ENCODE results near the gene MAGI1.

MAGI1 gene

GRCh38 chr3:66082679-66083078, 44.0 kb upstream of the MAGI1 start:
- Histone ChIP-seq H3K4me1 (ENCODE audit: insufficient read depth, low read length, poor library complexity, severe bottlenecking) (no peaks in the 10 kb centered on the region), H3K79me2 (ENCODE audit: insufficient read depth, low read length) (no peaks in the 10 kb centered on the region), H3K4me3 (ENCODE audit: low read length, poor library complexity, severe bottlenecking) (no peak overlapping the region), H3K27me3 (ENCODE audit: insufficient read depth, low read length, poor library complexity, severe bottlenecking) (no peaks in the 10 kb centered on the region), H2AFZ (ENCODE audit: low read length) (no peak overlapping the region), H4K20me1 (ENCODE audit: insufficient read depth, low read length, poor library complexity, severe bottlenecking) (no peaks in the 10 kb centered on the region), H3K9me3 (ENCODE audit: insufficient read depth, low read depth, low read length) (no peaks in the 10 kb centered on the region), H3K36me3 (ENCODE audit: insufficient read depth, low read length) (no peaks in the 10 kb centered on the region), H3K9me2 (replicated peaks; ENCODE audit: low read depth, low read length) (no peaks in the 10 kb centered on the region), H3K9ac (ENCODE audit: low read depth, low read length, poor library complexity, severe bottlenecking) (no peak overlapping the region), H3K4me2 (ENCODE audit: low read depth, low read length, poor library complexity, severe bottlenecking) (no peak overlapping the region), H3F3A (ENCODE audit: low read depth) (no peaks in the 10 kb centered on the region)
- TF ChIP-seq, protein P1, sequence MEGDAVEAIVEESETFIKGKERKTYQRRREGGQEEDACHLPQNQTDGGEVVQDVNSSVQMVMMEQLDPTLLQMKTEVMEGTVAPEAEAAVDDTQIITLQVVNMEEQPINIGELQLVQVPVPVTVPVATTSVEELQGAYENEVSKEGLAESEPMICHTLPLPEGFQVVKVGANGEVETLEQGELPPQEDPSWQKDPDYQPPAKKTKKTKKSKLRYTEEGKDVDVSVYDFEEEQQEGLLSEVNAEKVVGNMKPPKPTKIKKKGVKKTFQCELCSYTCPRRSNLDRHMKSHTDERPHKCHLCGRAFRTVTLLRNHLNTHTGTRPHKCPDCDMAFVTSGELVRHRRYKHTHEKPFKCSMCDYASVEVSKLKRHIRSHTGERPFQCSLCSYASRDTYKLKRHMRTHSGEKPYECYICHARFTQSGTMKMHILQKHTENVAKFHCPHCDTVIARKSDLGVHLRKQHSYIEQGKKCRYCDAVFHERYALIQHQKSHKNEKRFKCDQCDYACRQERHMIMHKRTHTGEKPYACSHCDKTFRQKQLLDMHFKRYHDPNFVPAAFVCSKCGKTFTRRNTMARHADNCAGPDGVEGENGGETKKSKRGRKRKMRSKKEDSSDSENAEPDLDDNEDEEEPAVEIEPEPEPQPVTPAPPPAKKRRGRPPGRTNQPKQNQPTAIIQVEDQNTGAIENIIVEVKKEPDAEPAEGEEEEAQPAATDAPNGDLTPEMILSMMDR (conservative IDR thresholded peaks at IDR 0.05; ENCODE audit: low read length), result no peak
- no peak for TF ChIP-seq EZH2phosphoT487 (IDR thresholded peaks at IDR 0.05; ENCODE audit: borderline replicate concordance)

DNA sequence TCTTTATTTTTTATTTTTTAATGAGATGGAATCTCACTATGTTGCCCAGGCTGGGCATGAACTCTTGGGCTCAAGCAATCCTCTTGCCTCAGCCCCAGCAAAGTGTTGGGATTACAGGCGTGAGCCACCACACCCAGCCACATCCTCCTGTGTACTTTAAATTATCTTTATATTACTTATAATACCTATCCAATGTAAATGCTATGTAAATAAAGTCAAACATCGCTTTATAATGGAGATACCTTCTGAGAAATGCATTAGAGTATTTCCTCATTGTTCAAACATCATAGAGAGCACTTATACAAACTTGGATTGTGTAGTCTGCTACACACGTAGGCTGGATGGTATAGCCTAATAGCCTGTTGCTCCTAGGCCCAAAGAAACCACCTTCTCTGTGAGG, 41.4 kb upstream of the MAGI1 start:
- no peak overlapping the region for H3K9ac ChIP-seq (ENCODE audit: low read depth, low read length, poor library complexity, severe bottlenecking)
- no peaks in the 10 kb centered on the region for H3K4me1 ChIP-seq (ENCODE audit: insufficient read depth, low read length, poor library complexity, severe bottlenecking)
- H2AFZ ChIP-seq (ENCODE audit: low read length), result no peak overlapping the region
- H3K36me3 ChIP-seq (ENCODE audit: insufficient read depth, low read length), result no peaks in the 10 kb centered on the region
- H3K9me3 ChIP-seq (ENCODE audit: insufficient read depth, low read depth, low read length), result no peaks in the 10 kb centered on the region
- no peaks in the 10 kb centered on the region for H3F3A ChIP-seq (ENCODE audit: low read depth)
- no peaks in the 10 kb centered on the region for H3K9me2 ChIP-seq (replicated peaks; ENCODE audit: low read depth, low read length)
- H3K79me2 ChIP-seq (ENCODE audit: insufficient read depth, low read length), result no peaks in the 10 kb centered on the region
- TF ChIP-seq, protein P1 (conservative IDR thresholded peaks at IDR 0.05; ENCODE audit: low read length), result no peak
- no peak for TF ChIP-seq EZH2phosphoT487 (IDR thresholded peaks at IDR 0.05; ENCODE audit: borderline replicate concordance)
- no peaks in the 10 kb centered on the region for H4K20me1 ChIP-seq (ENCODE audit: insufficient read depth, low read length, poor library complexity, severe bottlenecking)
- no peaks in the 10 kb centered on the region for H3K27me3 ChIP-seq (ENCODE audit: insufficient read depth, low read length, poor library complexity, severe bottlenecking)
- H3K4me2 ChIP-seq (ENCODE audit: low read depth, low read length, poor library complexity, severe bottlenecking), result no peak overlapping the region
- no peak overlapping the region for H3K4me3 ChIP-seq (ENCODE audit: low read length, poor library complexity, severe bottlenecking)

DNA sequence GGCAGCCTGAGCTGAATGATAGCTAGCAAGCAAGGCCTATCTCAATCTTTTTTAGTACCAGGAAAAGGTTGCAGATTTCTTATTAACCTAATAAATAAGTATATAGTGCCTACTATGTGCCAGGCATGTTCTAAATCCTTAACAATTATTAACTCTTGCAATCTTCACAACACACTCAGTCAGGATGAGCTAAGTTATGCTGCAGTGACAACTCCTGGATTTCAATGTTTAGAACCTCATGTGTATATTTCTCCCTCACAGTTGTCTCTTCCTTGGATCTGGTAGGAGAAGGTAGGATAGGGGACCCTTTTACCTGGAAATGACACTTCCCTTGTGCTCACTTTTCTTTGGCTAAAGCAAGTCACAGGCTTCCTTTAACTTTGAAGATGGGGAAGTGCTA, 39.3 kb upstream of the MAGI1 start:
- no peaks in the 10 kb centered on the region for H3K9me3 ChIP-seq (ENCODE audit: insufficient read depth, low read depth, low read length)
- no peaks in the 10 kb centered on the region for H3K36me3 ChIP-seq (ENCODE audit: insufficient read depth, low read length)
- H3K4me2 ChIP-seq (ENCODE audit: low read depth, low read length, poor library complexity, severe bottlenecking), result no peak overlapping the region
- no peaks in the 10 kb centered on the region for H3K27me3 ChIP-seq (ENCODE audit: insufficient read depth, low read length, poor library complexity, severe bottlenecking)
- H4K20me1 ChIP-seq (ENCODE audit: insufficient read depth, low read length, poor library complexity, severe bottlenecking), result no peaks in the 10 kb centered on the region
- no peaks in the 10 kb centered on the region for H3K4me1 ChIP-seq (ENCODE audit: insufficient read depth, low read length, poor library complexity, severe bottlenecking)
- no peaks in the 10 kb centered on the region for H3K79me2 ChIP-seq (ENCODE audit: insufficient read depth, low read length)
- H3K9me2 ChIP-seq (replicated peaks; ENCODE audit: low read depth, low read length), result no peaks in the 10 kb centered on the region
- TF ChIP-seq, protein P1 (conservative IDR thresholded peaks at IDR 0.05; ENCODE audit: low read length), result no peak
- no peak for TF ChIP-seq EZH2phosphoT487 (IDR thresholded peaks at IDR 0.05; ENCODE audit: borderline replicate concordance)
- H3K9ac ChIP-seq (ENCODE audit: low read depth, low read length, poor library complexity, severe bottlenecking), result no peak overlapping the region
- no peak overlapping the region for H3K4me3 ChIP-seq (ENCODE audit: low read length, poor library complexity, severe bottlenecking)
- no peaks in the 10 kb centered on the region for H3F3A ChIP-seq (ENCODE audit: low read depth)
- no peak overlapping the region for H2AFZ ChIP-seq (ENCODE audit: low read length)

Data from Loucy (cell line).